HG02571 (cell line): ENCODE data around the gene GCG.

Experiments used
- ATAC-seq: cut with Tn5 transposase; IDR thresholded peaks from one replicate; pipeline ENCODE4 v1.9.1; 2021; ENCODE audit warnings: mild to moderate bottlenecking, moderate library complexity; ENCODE audit not compliant: unreplicated experiment

The GCG gene

DNA sequence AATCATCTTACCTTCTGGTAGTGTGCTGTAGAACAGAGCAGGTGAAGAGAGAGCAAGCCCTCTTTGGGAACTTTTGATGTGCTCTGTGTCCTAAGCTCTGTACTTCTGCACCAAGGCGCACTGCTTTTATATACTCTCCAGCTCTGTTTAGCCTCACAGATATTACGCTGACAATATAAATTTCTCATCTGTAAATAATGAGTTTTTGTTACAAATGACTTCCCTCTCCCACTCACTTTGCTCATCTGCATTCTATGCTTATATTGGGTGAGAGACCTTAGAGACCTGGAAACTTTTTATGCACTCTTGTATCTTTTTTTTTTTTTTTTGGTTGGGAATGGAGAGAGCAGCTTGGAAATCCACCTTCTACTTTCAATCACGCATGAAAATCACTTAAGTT, at the start of gene GCG:
GCG (minus strand) TSS at position 101 of the 400 bp plus-strand sequence. CDS start 3,069 bp downstream, outside the sequence.
- no peak for ATAC-seq

DNA sequence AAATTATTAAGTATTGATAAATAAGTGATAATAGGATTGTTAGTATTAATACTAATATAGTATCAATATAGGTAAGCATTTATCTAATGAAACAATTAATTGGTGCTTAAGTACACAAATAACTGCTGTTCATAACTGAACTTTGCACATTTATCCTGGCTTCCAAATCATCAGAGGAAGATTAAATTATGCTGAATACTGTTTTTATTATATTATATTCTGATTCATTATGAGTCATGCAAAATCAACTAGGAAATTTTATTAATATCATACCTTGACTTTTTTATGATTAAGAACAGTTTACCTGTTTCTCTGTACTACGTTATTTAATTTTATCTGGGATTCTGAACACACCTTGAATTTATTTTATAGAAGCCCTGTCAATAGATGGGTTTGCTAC, 48.6 kb upstream of the GCG start:
- no peak for ATAC-seq

DNA sequence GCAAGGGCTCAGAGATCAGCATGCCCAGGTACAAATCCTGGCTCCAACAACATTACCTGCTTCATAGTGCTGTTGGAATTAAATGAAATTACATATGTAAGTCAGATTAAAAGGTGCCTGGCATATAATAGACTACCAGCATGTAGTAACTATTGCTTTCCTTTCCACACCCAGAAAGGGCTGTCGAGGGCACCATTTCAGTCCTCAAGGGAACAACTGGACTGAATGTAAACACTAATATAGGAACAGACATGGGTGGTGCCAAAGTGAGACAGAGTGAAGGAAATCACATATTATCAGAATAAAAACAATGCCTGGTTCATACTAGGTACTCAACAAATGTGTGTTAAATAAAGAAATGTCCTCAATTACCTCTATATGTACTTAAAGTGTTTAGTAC, 47.9 kb upstream of the GCG start:
- no peak for ATAC-seq

DNA sequence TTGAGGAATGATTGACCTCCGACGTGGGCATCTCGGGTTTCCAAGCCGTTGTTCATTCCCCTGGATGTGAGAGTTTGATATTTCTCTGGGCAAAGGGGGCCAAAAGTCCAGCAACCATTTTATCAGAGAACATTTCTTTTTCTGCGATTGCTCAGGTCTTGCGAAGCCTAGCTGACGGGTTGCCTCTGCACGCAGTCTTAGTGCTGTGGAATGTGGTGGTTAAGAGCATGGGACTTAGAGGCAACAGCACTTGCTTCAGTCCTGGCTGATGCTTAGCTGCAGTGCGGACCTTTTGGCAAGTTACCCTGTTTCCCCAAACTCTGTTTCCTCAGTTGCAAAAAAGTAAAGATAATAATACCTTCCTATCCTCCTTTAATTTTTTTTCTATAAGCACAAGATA, 46.2 kb upstream of the GCG start:
- ATAC-seq, result no peak

DNA sequence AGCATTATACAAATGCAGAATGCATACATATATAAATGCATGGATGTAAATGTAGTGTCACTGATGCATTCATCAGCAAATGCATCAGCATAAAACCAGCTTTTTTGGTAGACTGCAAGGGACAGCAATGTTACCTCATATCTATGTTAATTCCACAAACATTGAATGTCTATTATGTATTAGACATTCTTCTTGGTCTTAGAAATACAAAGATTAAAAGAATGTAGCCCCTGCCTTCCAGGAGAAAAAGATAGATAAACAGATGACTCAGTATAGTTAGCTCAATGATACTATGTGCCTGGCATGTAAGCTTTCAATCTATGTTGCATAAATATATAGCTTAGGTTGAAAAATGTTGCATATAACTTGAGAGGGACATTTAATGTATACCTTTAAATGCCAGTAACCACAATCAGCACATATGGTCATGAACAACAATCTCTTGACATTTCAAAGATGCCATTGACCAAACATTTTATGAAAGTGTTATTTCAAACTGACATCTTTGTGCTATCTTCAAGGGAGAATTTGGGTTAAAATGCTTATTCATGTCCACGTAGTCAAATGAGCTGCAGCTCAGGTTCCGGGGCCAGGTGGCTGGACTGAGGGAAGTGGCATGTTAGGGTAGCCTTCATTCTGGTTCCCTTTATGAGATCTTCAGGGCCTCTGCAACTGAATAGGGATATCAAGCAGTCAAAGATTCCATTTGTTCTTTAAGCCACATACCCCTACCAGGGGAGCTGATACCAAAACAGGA, 45.2 kb upstream of the GCG start:
- no peak for ATAC-seq

DNA sequence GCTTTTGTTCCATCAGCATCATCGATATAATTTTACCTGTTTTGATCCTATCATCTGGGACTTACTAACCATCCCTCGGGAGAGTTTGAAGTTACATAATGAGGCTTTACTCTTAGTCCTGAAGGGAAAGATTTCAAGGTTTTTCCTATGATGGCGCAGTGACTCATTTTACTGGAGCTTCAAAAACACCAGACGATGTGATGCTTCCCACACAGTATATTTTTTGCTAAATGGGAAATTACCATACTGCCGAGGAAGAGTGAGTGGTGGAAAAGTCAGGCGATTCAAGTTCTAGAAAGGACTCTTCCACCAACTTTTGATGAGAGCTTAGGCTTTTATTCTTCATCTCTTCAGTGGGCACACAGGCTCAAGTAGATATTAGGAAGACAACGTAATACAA, 44.6 kb upstream of the GCG start:
- no peak for ATAC-seq

DNA sequence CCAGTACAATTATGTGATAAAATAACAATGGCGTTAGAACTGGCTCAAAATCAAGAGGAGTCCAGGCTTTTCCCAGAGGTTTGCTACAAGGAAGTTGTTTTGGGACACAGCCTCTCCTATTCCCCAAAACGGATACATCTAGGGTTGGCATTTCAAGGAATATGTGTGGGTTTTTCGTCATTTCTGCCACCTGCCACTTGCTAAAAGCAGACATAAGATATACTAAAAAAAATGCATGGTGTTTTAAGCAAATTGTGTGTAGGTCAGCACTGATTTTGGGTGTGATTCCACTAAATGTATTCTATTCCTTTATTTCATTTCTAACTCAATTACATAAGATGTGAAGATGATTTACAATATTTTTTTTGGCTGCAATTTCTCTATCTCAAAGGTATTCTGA, 36.4 kb upstream of the GCG start:
- ATAC-seq, result no peak

DNA sequence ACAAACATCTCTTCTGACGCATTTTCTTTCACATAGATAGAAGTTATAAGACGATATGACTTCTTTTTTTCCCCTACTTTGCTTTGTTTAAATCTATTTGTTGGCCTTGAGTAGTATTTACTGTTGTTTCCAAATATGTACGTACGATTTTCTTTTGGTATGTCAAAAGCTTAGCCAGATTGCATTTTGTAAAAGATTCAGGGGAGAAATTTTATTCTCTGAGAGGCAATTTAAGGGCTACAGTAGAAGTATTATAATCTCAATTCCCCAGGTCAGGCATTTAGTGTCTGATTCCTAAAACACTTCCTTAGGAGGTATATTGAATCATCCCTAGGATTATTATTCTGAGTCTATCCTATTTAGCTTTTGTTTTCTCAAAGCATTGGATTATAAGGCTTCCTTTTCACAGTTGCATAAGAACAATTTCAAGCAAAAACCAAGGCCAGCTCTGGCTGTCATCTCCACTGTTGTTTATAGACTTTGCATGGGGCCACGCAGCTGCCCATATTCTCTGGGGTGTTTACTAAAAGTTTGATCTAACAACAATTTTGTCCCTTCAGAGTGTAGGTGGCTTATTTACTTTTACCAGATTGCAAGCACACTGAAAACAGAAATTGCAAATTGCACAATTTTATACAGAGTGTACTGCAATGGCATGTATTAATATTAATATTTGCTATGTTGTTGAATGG, 33.6 kb upstream of the GCG start:
- no peak for ATAC-seq

DNA sequence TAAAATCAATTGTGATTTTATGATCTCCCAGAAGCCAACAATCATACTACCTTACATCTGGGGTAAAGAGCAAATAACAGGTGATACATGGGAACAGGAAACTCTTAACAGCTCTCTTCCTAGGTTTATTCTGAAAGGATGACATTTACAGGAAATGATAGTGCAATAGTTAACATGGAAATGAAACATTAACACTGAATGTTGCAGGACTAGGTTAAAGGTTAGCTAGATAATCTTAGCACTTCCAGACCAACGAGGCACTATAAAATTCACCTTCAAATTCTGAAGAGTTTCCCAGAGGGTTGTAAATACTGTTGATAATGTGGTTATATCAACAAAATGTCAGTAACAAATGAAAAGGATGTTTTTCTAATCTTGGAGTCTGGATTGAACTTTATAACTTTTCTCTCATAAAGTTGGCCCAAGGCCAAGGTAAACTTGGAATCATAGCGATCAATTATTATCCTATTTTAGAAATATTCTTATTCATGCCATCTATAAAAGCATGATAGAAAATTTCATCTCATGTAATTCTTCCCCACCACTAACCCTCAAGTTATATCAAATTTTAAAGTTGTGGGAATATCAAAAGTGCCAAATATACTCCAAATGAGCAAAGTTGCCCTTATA, 32.9 kb upstream of the GCG start:
- no peak for ATAC-seq

DNA sequence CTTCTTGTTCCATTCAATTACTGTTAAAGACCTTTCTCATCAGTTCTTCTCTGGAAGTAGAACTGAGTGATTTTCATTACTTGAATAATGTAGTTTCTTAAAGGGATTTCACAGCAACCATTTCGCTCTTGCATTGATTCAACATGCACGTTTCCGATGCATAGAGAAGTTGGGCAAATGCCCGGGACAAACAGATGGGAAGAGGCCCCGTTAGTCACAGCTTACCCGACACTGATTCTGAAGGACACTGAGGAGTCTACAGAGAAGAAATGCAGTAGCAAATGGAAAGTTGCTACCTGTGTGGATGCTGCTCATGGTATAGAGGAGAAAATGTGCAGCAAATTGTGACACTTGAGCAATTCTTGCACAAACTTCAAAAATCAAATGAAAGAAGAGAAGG, 32.3 kb upstream of the GCG start:
- no peak for ATAC-seq

DNA sequence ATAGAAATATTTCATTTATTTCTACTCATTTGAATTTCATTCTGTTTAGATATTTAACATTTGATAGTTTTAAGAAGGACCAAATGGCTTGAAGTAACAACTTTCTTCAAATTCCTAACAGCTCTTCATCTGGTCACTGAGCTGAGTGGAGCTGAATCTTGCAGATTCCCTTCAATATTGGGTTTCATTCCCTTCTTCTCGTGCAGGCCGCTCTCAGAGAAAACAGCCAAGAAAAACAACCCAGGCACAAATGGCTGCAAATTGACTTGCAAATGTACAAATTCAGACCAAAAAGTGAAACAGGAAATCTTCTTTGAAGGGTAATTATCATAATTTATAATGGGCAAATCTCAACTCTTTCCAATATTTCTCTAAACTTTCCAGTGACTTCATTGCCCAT, 30.3 kb upstream of the GCG start:
- no peak for ATAC-seq

DNA sequence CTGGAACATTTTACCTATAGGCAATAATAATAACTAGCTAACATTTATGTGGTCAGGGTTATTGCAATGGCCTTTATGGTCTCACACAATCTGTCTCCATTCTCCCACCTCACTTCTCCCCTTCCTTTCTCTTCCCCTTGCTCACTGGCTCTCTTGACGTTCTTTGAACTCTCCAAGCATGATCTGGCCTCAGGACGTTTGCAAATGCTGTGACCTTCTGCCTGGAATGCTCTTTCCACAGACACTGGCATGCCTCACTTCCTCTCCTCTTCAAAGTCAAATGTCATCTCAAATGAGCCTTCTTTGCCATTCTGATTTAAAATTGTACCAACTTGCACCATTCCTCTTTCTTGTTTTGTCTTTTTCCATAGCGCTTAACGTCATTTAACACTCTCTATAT, 25.3 kb upstream of the GCG start:
- no peak for ATAC-seq

DNA sequence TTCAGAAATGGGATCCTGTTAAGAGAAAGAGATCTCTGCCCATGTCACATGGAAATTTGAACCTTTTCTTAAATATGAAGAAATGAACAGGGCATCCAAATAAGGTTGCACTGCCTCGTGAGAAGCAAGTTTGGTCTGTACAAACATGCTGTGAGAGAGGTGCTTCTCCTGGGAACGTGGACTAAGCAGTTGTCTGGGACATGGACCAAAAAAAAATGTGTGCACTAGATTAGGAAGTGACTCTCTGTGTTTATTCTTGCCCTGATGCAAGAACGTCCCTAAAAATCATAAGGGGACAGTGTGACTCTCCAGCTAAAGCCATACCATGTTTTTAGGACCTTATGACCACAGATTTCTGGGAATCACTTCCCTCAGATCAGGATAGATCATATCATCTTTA, 23.7 kb upstream of the GCG start:
- ATAC-seq, result no peak

DNA sequence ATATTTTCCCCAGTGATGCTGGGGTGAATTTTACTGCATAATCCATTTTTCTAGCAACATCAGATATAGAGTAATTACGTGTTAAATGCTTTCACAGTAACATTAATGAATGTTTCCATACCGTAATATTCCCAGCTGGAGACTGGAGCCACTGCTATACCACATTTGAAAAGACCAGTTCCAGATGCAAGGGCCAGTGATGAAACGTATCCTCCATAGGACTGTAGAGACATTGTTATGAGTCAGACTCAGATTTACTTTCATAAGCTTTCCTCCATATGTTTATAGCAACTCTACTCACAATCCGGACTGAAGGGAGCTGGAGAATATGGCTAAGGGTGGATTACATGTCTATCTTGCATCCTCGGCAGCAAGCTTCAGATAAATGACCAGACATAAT, 22.7 kb upstream of the GCG start:
- ATAC-seq, result no peak

DNA sequence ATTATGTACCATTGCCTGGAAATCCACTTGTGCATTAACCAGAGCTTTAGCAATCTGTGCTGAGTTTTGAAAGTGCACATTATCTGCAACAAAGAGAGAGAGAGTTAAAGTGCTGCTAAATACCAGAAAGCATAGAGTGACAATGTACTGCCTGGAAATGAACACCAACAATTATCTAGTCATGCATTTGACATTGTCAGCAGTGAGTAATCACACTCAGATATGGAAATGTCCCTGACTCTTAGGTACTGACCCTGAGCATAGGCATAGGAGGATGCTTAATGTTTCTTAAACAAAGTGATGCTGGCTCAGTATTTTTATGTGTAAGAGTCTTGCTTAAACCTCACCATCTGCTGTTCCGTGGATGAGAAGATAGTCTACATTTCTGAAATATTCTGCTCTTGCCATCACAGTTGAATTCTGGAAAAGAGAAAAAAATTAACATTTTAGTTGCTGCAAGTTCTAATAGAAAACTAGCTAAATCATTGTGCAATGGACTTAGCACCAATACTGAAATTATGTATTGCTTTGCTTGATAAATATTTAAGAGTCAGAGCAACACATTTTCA, 20.8 kb upstream of the GCG start:
- ATAC-seq, result no peak

DNA sequence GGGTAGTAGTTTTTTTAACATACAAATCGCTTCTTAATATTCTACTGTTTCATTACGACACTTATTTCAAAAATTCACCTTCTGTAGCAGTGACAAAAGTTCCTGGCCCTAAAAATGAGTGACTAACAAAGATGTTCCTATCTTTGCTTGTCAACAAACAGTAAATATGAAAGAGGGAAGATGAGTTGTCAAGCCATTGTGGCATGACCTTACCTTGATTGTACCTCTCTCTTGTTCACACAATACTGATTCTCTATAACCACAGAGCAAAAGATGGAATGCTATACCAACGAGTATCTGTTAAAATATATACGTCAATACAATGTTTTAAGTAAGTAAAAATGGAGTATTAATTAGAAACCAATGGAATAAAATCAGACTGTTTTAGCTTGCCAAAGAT, 14.7 kb upstream of the GCG start:
- ATAC-seq, result no peak

DNA sequence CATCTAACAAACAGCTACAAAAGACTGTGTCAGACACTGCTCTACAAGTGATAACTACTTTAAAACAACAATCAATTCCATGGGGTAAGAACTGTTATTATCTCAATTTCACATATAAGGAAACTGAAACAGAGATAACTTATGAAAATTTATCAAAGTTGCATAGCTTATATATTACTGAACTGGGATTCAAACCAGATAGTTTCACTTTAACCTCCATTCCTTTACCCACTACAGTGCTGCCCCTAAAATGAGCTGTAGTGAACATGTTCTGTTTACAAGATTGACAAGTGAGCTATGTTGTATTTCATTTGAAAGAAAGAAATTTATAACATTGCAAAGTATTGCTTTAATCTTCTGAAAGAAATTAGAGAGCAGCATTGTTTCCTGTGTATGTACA, 14.1 kb upstream of the GCG start:
- ATAC-seq, result no peak

DNA sequence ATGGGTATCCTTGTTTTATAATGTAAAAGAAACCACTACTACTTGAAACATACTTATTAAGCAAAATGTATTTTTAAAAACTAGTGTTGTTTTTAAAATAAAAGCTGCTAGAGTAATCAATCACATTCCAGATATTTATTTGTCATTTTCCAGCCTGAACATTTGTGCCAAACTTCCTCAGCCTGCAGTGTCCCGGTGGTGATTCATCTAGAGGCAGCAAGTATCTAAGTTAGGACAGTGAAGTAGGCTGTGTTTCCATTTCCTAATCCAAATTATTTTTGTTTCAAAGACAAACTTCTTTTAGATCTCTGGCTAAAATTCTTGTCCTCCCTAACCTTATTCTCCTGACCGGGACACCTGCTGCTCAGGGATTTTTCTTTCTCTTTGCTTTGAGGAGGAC, 12.8 kb upstream of the GCG start:
- no peak for ATAC-seq

DNA sequence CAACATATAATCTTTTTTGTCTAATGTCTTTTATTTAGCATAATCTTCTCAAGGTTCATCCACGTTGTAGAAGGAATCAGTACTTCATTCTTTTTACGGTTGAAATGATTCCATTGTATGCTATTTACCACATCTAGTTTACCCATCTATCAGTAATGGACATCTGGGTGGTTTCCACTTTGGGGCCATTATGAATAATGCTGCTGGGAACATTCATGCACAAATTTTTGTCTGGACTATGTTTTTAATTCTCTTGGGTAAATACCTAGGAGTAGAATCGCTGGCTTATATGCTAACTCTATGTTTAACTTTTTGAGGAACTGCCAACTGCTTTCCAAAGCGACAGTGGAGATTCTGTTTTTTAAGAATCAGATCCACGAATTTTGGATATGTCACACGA, 7.4 kb upstream of the GCG start:
- ATAC-seq, result no peak

DNA sequence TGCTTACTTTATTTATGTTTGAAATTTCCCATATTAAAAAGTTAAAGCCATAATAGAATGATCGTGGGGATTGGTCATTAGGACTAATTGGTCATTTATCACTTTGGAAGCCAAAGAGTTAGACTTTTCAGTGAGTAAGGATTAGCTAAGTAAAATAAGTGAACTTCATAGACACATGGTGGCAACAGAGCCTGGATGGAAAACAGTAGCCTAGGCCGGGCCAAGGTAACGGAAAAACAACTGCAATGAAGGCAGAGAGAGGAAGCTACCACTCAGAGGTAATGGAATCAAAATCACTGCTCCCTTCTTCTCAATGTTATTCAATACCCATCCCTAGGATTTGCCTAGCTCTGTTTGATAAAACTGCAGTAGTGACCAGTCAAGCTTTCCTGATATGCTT, 4.1 kb upstream of the GCG start:
- no peak for ATAC-seq

DNA sequence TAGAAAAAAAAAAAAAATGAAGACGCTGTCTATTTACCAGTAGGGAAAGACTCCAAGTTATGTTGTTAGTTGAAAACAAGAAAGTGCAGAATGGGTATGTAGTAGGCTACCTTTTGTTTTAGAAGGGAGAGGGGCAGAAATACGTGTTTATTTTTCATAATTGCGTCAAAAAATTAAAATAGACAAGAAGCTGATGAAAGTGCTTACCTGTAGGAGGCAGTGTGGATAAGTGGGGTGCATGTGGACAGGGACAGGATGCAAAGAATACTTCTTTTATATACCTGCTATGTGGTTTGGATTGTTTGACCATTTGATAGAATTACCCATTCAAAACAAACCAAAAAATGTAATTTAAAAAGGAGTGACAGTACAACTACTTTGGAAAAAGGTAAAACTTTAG, 3.0 kb upstream of the GCG start:
- no peak for ATAC-seq

DNA sequence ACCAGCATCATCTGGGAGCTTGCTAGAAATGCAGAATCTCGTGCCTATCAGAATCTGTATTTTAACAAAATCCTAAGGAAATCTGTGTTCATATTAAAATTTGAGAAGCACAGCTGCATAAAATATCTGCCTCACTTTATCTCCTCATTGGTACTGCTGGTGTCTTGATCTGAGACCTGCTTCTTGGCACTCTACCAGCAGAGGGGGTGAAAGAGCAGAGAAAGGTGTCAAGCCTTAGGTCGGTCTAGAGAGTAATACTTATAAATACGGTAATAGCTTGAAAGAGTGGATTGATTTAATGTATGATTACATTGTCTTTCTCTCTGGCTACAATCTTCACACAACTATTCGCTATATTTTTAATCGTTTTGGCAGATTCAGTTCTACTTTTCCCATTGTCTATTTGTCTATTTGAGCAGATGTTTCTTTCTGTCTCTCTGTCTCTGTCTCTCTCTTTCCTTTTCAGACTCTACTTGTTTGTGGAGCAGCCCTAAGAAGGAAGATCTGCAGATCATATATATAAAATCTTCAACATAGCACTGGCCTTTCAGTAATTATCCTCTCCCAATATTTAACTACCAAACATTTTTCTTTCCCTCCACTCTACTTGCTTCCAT, 1.7 kb upstream of the GCG start:
- ATAC-seq, result peak; percentile 99
